Activated T-helper 17 cell treated with anti-CD3 and anti-CD28 coated beads, Interleukin-2, amount 50 U/mL, for 72 hours (primary cell): ENCODE data around the gene SYPL1. TPM values are rescaled to one million over a fixed set of nuclear protein-coding genes. Genes with fewer than 3 reads are reported as not detected.
"Not testable (repeated sequence)": the region's sequence is repeated elsewhere in the genome, so short reads cannot be mapped to it uniquely, and the experiment has no call there.

Experiments used
- ATAC-seq: fragments of 150-1000 bp; cut with Tn5 transposase; replicated peaks from 2 replicates; pipeline ENCODE4 v1.10.0; 2021; ENCODE audit warnings: mild to moderate bottlenecking, moderate library complexity
- H3K27ac Mint-ChIP-seq: one replicate; pipeline ENCODE4 v1.8.0; 2022; ENCODE audit warnings: mixed read lengths
- H3K27me3 Mint-ChIP-seq: one replicate; pipeline ENCODE4 v1.8.0; 2022; ENCODE audit warnings: mixed read lengths
- H3K36me3 Mint-ChIP-seq: one replicate; pipeline ENCODE4 v1.8.0; 2022; ENCODE audit warnings: low read depth, mild to moderate bottlenecking, mixed read lengths
- H3K4me1 Mint-ChIP-seq: one replicate; pipeline ENCODE4 v1.8.0; 2022; ENCODE audit warnings: mixed read lengths
- H3K4me3 Mint-ChIP-seq: one replicate; pipeline ENCODE4 v1.8.0; 2022; ENCODE audit warnings: mild to moderate bottlenecking, mixed read lengths
- H3K9me3 Mint-ChIP-seq: one replicate; pipeline ENCODE4 v1.8.0; 2022; ENCODE audit warnings: mixed read lengths
- total RNA-seq, 2 donors: library from RNA; stranded (reverse); gene quantifications; one replicate each; pipeline ENCODE4 v1.2.3, GENCODE V29; 2022

Gene SYPL1
- total RNA-seq: 10 to 100 TPM; 18.5 to 23.5 TPM

DNA sequence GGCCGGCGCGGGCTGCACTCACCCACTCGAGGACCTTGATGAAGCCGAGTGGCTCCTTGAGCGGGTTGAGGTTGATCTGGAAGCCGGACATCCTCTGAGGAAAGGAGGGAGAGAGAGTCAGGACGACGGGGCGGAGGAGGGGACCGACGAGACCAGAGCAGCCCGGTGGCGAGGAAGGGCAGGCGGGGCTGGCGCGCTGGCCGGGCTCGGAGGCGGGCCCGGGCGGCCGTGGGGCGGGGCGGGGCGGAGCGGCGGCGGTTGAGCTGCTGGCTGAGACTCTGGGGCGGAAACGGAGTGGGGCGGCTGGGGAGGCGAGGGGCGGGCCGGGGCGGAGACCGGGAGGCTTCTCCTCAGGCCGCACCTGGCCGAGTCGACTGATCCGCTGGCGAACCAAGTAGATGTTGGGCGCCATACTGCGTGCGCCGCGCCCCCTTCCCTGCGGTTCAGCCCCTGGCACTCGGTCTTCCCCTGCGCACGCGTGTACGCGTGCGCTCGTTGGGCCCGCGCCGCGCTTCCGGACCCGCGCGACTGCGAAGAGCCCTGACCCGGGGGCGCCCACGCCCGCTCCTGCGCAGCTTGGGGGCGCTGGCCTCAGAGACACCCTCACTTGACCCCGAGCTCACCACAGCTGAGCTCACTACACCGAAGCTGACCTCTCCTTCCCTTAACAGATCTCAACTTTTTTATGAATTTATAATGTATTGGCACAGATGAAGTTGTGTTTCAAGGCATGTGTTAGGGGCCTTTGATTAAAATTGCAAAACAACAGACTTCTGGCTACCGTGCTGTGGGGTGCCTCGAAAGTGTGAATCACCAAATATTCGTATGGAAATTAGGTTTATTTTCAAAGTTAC, at the start of gene SYPL1:
Gene SYPL1 (minus strand): TSS at position 195 of the 854 bp plus-strand sequence. CDS start 104 bp downstream, at position 91.
- peak; percentile 93 for ATAC-seq
- H3K27ac Mint-ChIP-seq: peak within 1 kb of the TSS; percentile 93
- H3K4me1 Mint-ChIP-seq: peaks cover 21% of the 10 kb centered on the region
- H3K27me3 Mint-ChIP-seq: no peaks in the 10 kb centered on the region
- peak within 1 kb of the TSS; percentile 77 for H3K4me3 Mint-ChIP-seq
- H3K9me3 Mint-ChIP-seq: no peaks in the 10 kb centered on the region
- no peaks in the 10 kb centered on the region for H3K36me3 Mint-ChIP-seq

DNA sequence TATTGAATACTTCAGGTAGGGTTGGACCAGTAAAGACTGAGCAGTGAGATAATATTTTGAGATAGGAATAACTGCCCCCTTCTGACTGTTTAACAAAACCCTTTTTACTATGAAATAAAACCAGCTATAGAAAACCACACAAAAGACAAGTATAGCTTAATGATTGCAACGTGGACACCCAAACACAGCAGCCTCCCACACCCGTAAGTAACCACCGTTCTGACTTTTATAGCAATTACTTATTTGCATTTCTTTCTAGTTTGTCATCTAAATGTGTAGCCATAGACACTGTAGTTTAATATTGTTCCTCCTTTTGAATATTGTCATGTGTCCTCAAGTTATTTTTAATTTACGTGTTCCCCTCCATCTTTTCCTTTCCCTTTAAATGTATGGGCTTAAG, 42.9 kb upstream of the SYPL1 start:
- H3K9me3 Mint-ChIP-seq: no peaks in the 10 kb centered on the region
- ATAC-seq: no peak
- H3K27ac Mint-ChIP-seq: no peak overlapping the region
- H3K36me3 Mint-ChIP-seq: no peaks in the 10 kb centered on the region
- H3K4me1 Mint-ChIP-seq: no peaks in the 10 kb centered on the region
- H3K4me3 Mint-ChIP-seq: no peak overlapping the region
- H3K27me3 Mint-ChIP-seq: peaks cover 29% of the 10 kb centered on the region

DNA sequence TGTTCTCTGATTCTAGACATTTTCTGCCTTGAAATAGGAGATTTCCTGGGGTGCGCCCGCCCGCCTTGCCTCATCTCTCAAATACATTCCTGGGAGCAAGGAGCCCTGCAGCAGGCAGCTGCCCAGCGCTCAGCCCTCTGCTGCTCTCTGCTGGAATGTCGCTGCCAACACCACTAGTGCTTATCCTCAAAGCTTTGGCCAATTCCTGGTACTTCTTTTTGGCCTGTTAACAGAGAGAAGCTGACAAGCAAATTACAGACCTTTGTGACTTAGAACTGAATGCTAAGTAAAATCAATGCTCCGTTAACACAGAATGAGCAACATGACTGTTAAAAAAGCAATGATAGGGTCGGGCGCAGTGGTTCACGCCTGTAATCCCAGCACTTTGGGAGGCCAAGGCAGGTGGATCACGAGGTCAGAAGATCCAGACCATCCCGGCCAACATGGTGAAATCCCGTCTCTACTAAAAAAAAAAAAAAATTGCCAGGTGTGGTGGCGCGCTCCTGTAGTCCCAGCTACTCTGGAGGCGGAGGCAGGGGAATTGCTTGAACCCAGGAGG, 41.9 kb upstream of the SYPL1 start:
- no peaks in the 10 kb centered on the region for H3K36me3 Mint-ChIP-seq
- peak; percentile 87 for ATAC-seq
- H3K27me3 Mint-ChIP-seq: peaks cover 25% of the 10 kb centered on the region
- H3K9me3 Mint-ChIP-seq: no peaks in the 10 kb centered on the region
- H3K4me1 Mint-ChIP-seq: no peaks in the 10 kb centered on the region
- H3K4me3 Mint-ChIP-seq: no peak overlapping the region
- H3K27ac Mint-ChIP-seq: no peak overlapping the region

DNA sequence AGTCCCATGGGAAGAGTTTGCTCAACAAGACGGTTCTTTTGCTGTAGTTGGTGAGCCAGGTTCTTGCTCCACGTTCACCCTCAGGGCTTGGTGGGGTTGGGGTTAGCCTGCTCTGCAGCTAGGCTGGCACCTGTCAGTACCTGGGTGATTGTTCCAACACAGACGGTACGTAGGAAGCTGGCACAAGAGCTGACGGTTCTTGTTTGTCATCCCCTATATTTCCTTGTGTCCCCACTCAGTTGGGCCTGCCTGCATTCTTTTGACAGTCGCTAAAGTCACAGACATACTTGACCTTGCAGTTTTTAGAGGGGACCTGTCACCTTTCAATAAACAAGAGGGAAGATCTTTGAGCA, 40.2 kb upstream of the SYPL1 start:
- H3K4me3 Mint-ChIP-seq: no peak overlapping the region
- H3K9me3 Mint-ChIP-seq: no peaks in the 10 kb centered on the region
- H3K4me1 Mint-ChIP-seq: no peaks in the 10 kb centered on the region
- ATAC-seq: no peak
- no peaks in the 10 kb centered on the region for H3K36me3 Mint-ChIP-seq
- H3K27me3 Mint-ChIP-seq: peaks cover 19% of the 10 kb centered on the region
- H3K27ac Mint-ChIP-seq: no peak overlapping the region

DNA sequence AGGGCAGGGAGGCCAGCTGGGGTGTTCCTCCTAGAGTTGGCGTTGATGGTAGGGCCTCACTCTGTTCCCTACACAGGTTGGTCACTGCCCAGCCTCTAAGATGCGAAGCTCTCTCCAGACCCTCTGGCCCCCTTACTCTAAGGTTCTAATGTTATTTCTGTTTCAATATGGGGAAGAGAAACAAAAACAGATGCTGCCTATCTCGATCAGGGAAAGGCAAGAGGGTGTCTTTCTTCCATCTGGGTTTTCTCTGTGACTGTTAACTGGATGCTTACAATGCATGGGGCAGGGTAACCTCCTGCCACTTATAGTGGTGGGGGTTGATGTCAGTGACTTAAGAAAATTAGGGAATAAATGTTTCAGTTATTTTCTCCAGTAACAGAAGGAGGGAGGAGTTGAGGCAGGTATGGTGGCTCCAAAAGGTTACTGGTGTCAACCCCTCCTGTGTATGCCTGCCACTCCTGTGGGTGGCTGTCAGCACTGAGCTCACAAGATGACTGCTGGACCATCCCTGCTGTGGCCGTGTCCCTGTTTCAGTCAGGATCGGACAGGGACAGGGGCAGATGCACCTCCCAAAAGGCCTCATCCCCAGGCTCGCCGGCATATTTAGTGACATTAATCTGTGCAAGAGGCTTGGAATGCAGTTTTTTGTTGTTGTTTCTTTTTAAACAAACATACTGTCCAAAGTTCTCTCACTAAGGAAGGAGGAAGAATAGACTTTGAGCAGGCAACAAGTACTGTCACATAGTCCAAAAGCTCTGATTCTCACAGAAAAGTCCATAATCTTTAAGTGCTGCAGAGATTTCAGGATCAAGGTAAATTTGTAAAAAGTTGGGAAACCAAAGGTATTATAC, 39.6 kb upstream of the SYPL1 start:
- no peaks in the 10 kb centered on the region for H3K4me1 Mint-ChIP-seq
- H3K9me3 Mint-ChIP-seq: no peaks in the 10 kb centered on the region
- no peaks in the 10 kb centered on the region for H3K36me3 Mint-ChIP-seq
- peaks cover 16% of the 10 kb centered on the region for H3K27me3 Mint-ChIP-seq
- no peak for ATAC-seq
- H3K27ac Mint-ChIP-seq: no peak overlapping the region
- H3K4me3 Mint-ChIP-seq: no peak overlapping the region

DNA sequence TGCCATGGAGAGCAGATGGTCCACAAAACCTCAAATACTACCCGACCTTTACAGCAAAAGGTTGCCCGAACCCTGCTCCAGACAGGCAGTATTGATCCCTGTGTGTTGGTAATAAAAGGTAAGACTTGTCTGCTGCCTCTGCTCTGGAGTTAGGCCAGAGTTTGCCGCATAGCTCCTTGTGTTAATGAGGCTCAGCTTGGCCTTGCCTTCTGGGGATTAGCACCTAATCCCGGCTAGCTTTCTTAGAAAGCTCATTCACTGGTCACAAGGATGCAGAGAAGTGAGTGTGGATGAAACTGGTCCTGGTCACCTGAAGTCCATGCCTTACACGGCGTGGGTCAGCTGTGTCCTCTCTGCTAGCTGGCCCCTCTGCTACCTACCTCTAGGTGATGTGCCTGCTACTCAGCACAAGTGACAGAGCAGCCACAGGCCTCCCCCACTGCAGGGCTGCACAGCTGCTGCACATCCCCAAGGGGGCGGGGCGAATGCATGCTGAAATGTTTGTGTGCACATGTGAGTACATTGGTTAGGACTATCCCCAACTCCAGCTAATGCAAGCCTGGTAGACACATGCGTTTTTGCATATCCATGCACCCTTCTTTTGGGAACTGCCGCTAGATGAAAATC, 31.7 kb upstream of the SYPL1 start:
- H3K4me1 Mint-ChIP-seq: no peaks in the 10 kb centered on the region
- ATAC-seq: no peak
- H3K27me3 Mint-ChIP-seq: peaks cover 7% of the 10 kb centered on the region
- no peaks in the 10 kb centered on the region for H3K36me3 Mint-ChIP-seq
- no peak overlapping the region for H3K4me3 Mint-ChIP-seq
- no peaks in the 10 kb centered on the region for H3K9me3 Mint-ChIP-seq
- no peak overlapping the region for H3K27ac Mint-ChIP-seq

DNA sequence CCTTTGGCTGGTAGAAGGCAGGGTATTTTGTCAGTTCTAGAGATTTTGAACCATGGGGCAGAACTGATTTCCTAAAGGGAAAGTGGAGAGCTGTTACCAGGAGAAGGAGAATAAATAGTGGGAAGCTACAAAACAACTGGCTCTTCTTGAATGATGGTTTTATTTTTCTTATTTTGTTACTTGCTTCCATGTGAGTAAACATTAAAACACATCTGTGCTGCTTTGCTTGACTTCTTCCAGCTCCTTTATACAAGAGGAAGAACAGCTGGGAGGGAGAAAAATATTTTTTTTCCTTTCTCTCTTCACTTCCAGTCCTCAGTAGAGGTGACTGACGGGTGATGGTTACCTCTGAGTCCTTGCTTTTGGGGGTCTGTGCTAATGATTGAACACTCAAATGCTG, 30.0 kb upstream of the SYPL1 start:
- Mint-ChIP-seq H3K4me1 (no peaks in the 10 kb centered on the region), H3K9me3 (no peaks in the 10 kb centered on the region), H3K4me3 (no peak overlapping the region), H3K27ac (no peak overlapping the region), H3K36me3 (no peaks in the 10 kb centered on the region), H3K27me3 (peaks cover 7% of the 10 kb centered on the region)
- no peak for ATAC-seq

DNA sequence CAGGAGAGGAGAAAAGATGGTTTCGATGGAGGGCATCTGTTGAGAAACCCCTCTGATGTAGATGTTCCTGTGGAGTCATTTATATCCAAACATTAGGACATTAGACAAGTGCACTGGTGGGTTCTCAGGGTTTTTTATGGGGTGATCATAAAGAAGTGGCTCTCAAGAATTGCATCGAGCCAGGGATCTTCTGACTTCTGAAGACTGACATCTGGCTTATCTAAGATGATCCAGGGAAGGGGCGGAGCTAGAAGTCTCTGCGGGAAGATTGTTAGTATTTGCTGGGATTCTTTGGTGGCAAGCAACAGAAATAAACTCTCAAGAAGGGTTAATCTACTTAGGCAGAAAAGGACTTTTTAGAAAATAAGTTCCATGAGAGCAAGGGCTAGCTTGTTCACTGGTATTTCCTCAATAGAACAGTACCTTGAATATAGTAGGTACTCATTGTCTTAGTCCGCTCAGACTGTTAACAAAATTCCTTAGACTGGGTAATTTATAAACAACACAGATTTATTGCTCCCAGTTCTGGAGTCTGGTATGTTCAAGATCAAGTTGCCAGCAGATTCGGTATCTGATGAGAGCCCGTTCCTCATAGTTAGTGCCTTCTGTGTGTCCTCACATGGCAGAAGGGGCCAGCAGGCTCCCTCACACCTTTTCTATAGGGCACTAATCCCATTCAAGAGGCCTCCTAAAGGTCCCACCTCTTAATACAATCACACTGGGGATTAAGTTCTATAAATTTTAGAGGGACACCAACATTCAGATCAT, 28.5 kb upstream of the SYPL1 start:
- Mint-ChIP-seq H3K4me3 (no peak overlapping the region), H3K27ac (no peak overlapping the region), H3K36me3 (no peaks in the 10 kb centered on the region), H3K27me3 (peaks cover 7% of the 10 kb centered on the region), H3K4me1 (no peaks in the 10 kb centered on the region), H3K9me3 (no peaks in the 10 kb centered on the region)
- ATAC-seq: no peak

DNA sequence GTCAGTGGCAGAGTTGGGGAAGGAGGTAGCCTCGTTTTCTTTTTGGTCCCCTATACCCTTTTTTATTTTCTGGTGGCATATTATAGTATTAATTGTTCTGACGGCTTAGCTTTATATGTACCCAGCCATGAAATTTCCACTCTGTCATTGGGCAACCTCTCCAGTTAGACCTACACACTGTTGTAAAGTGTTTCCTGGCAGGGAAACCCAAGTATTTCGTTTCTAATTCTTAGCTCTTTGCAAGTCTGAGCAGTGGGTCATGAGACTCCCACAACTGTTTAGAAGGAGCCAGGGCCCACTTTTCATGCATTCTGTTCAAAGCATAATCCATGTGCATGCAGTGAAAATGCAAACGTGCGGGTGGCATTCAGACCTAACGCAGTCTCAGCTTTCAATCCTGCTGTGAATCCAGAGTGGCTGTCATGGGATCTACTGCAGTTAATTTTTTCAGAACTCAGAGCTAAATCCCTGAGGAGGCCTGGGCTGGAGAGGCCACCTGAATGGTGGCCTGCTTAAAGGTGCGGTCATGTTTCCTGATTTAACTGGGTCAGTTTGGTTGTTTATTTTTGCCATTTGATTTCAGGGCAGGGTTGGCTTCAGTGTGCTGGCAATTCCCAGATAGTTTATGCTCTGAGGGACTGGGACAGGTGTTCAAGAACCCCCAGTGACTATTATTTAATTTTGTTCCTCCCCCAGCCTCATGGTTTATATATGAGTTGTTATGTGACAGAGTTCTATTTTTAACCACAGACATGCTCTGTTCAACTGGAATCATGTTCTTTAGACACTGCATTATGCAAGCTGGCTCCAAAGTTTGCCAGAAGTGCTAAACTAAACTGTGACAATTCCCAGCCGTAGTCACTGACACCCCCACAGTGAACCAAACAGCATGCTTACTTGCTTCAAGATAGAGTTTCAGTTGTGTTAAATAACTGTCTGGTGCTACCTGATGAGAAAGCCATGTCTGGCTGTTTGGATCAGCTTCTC, 27.4 kb upstream of the SYPL1 start:
- H3K4me1 Mint-ChIP-seq: no peaks in the 10 kb centered on the region
- H3K27ac Mint-ChIP-seq: no peak overlapping the region
- no peak for ATAC-seq
- H3K9me3 Mint-ChIP-seq: no peaks in the 10 kb centered on the region
- peaks cover 7% of the 10 kb centered on the region for H3K27me3 Mint-ChIP-seq
- no peaks in the 10 kb centered on the region for H3K36me3 Mint-ChIP-seq
- H3K4me3 Mint-ChIP-seq: no peak overlapping the region

DNA sequence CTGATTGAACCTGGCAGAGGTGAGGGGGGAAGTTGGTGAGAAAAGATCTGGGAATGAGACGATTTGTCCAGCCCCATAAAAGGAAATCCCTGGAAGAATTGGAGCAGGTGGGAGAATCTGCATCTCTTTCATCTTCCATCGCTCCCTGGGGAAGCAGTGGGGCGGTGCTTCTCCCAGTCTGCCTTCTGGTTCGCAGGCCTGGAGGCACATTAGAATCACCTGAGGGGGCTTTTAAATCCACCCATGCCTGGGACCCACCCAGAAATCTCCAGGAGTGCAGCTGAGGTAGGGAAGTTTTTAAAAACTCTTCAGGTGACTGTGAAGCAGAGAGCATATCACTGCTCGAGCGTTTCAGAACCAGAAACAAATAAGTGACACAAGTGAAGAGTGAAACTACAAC, 26.7 kb upstream of the SYPL1 start:
- H3K27me3 Mint-ChIP-seq: peaks cover 7% of the 10 kb centered on the region
- no peaks in the 10 kb centered on the region for H3K9me3 Mint-ChIP-seq
- H3K27ac Mint-ChIP-seq: no peak overlapping the region
- no peak for ATAC-seq
- H3K36me3 Mint-ChIP-seq: no peaks in the 10 kb centered on the region
- H3K4me3 Mint-ChIP-seq: no peak overlapping the region
- no peaks in the 10 kb centered on the region for H3K4me1 Mint-ChIP-seq

DNA sequence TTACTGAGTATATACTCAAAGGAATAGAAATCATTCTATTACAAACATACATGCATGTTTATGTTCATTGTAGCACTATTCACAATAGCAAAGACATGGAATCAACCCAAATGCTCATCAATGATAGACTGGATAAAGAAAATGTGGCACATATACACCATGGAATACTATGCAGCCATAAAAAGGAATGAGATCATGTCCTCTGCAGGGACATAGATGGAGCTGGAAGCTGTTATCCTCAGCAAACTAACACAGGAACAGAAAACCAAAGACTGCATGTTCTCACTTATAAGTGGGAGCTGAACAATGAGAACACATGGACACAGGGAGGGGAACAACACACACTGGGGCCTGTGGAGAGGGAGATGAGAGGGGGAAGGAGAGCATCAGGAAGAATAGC, 26.1 kb upstream of the SYPL1 start:
- H3K4me1 Mint-ChIP-seq, H3K36me3 Mint-ChIP-seq, H3K9me3 Mint-ChIP-seq, H3K27ac Mint-ChIP-seq, ATAC-seq, H3K4me3 Mint-ChIP-seq, H3K27me3 Mint-ChIP-seq: not testable (repeated sequence)

DNA sequence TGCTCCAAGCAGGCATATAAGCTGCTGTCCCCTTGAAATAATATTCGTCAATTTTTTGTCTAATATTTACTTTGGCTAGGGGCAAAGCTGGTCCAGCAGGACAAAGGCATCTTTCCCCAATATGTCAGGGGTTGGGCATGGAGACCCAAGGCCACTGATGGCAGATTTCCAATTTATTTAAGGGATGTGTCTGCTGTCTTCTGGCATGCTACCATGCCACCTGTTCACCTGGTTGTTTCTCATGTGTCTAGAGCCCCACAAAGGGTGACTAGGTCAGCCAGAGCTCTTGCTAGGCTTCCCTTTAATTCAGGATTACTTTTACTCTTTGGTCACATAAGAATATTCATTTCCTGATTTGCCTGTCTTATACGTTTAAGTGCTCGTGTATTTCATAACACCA, 22.1 kb upstream of the SYPL1 start:
- H3K36me3 Mint-ChIP-seq: no peaks in the 10 kb centered on the region
- H3K27me3 Mint-ChIP-seq: peaks cover 7% of the 10 kb centered on the region
- H3K4me3 Mint-ChIP-seq: no peak overlapping the region

DNA sequence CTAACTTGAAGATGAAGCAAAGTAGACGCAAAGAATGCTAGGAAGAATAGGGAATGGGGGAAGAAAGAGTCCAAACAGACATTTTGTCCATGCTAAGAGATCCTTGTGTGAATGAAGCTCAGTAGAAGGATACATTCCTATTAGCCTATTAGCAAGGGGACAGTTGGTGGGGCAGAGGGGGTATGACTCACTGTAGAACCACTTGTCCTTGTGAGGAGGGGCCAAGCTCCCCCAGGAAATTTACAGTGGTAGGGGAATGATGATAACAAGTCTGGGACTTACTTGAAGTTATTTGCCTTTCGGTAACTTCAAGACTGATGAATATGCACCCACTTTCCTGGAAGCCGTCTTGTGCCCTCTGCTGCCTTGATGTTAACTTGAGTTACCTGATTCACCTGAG, 17.2 kb upstream of the SYPL1 start:
- H3K9me3 Mint-ChIP-seq: no peaks in the 10 kb centered on the region
- no peak overlapping the region for H3K27ac Mint-ChIP-seq
- peaks cover 6% of the 10 kb centered on the region for H3K4me1 Mint-ChIP-seq
- no peaks in the 10 kb centered on the region for H3K36me3 Mint-ChIP-seq
- H3K27me3 Mint-ChIP-seq: peaks cover 8% of the 10 kb centered on the region
- H3K4me3 Mint-ChIP-seq: no peak overlapping the region
- no peak for ATAC-seq

More for the DNA sequence above, 22.1 kb upstream of the SYPL1 start:
- ATAC-seq: no peak
- Mint-ChIP-seq H3K4me1 (no peaks in the 10 kb centered on the region), H3K9me3 (no peaks in the 10 kb centered on the region), H3K27ac (no peak overlapping the region)
